HL-60/S4 treated with phorbol 12-myristate 13-acetate at 8.2 ng/mL for 4 days and 3 days (cell line): ENCODE data around the gene TMEM109.

ENCODE experiments used
- in situ Hi-C: fragments of 300-500 bp; cut with MboI; formaldehyde crosslinking; loops from 2 replicates; pipeline ENCODE4 v1.15.0; 2022; ENCODE audit warnings: low sequenced_read_pairs

The TMEM109 gene

GRCh38 chr11:60878245-60879101 is 35.5 kb upstream of the TMEM109 start:
- in situ Hi-C loops, result no loop called here

DNA sequence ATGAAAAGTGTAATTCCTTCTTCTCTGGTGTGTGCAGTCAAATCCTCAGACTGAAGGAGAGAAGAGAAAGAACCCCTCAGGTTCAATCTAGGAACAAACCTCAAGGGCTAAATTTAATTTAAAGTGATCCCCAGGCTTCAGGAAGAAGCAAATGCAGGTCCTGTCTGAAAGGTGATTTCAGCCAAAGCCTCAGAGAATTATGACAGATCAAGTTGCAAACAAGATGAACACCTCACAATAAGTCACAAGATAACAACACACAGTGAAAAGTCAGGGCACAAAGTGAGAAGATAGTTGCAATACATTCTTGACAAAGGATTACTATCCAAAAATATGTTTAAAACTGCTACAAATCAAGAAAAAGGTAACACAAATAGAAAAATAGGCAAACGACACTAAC is 34.9 kb upstream of the TMEM109 start:
- in situ Hi-C loops, result no loop called here

- in situ Hi-C loops, result no loop called here
Measured at GRCh38 chr11:60879971-60880588, 33.9 kb upstream of the TMEM109 start.

DNA sequence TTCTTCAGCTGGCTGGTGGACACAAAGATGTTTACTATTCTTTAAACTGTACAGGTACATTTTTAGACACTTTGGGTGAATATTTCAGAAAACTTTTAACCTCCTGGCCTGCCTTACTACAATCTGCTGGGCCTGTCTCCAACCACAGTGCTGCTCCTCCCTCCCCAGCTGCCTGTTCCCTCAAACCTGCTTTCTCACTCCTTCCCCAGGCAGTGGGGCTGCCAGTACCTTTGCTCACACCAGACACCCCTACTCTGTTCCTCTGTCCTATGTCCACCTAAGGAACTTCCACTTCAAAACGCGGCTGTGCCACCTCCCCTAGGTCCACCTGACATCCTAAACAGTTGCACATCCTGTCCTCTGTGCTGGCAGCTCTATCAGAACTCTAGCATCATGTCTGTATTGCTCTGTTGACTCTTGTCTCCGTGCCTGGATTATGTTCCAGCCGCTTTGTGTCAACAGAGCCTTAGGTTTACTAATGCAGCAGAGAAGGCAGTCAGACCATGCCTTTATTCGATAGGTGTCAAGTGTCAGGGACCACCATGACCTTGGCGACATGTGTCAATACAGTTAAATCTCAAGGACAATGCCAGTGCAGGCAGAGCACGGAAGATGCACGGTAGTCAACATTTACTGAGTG is 33.2 kb upstream of the TMEM109 start:
- in situ Hi-C loops, result no loop called here

DNA sequence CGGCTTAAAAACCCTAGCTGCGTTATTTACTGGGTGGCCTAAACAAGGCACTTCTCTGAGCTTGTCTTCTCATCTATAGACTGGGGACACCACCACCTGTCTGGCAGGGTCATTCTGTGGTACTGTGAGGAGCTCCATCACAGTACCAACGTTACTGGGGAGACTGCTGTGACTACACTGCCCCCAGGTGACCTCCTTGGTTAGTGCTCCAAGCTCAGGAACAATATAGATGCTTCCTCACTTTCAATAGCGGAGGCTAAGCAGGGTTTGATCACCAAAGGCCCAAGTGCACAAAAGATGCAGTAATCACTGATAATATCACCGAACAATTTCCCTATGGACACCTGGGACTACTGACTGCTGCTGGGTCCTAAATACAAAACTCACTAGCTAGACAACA is 26.4 kb upstream of the TMEM109 start:
- in situ Hi-C loops, result no loop called here

DNA sequence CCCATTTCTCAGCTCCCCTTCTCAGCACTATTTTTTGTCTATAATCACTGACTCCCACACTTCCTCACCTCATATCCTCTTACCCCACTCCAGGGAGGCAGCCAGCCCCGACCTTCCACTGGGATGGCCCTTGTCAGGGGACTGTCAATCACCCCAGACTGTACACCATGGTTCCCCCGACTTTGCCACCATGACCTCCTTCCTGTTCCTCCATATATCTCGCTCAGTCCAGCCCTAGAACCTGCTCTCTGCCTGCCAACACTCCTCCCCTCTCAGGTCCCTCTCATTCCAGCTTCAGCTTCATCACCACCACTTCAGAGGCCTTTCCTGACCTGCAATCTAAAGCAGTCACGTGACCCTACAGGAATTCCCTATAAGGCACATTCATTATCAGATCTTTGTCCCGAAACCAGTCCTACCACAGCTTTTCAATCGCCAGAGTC is 24.1 kb upstream of the TMEM109 start:
- in situ Hi-C loops, result no loop called here

- in situ Hi-C loops, result no loop called here
Measured at GRCh38 chr11:60890696-60891095, 23.3 kb upstream of the TMEM109 start.

- in situ Hi-C loops, result no loop called here
Measured at GRCh38 chr11:60891103-60891741, 22.7 kb upstream of the TMEM109 start.

DNA sequence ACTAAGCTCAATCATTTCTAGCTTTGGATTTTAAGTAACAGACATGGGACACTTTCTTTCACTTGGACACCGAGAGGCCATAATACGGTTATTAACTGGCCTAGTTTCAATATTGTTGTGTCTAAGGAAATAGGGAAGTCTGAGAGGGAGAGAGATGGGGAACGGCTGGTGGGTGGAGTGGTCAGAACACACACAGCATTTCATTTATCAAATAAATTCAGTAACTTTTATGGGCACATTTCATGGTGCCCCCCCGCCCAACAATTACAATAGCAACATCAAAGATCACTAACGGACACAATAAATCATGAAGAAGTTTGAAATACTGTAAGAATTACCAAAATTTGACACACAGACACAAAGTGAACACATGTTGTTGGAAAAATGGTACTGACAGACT is 18.3 kb upstream of the TMEM109 start:
- in situ Hi-C loops, result no loop called here

GRCh38 chr11:60897496-60897895 is 16.5 kb upstream of the TMEM109 start:
- in situ Hi-C loops, result no loop called here

GRCh38 chr11:60899046-60899936 is 14.7 kb upstream of the TMEM109 start:
- in situ Hi-C loops, result no loop called here

DNA sequence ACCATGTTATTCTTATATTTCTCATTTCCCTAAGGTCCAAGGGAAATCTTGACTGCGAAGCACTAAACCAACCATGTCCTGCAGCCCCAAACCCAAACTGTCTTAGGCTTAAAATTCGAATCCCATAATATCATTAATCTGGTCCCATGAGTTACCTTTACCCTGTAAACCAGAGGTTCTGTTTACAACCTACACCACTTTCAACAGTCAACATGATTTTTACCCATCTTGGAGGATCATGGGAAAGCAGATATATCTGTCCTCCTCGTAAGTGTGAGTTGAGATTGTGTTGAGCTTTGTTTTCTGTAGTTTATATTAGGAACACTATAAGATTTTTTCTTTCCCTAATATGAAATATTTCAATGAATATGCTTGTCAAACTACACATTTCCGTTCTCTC is 14.0 kb upstream of the TMEM109 start:
- in situ Hi-C loops, result no loop called here

- in situ Hi-C loops, result no loop called here
Measured at GRCh38 chr11:60900673-60901404, 13.1 kb upstream of the TMEM109 start.

- in situ Hi-C loops, result no loop called here
Measured at GRCh38 chr11:60902625-60903024, 11.3 kb upstream of the TMEM109 start.

- in situ Hi-C loops, result no loop called here
Measured at GRCh38 chr11:60905047-60905446, 8.9 kb upstream of the TMEM109 start.

DNA sequence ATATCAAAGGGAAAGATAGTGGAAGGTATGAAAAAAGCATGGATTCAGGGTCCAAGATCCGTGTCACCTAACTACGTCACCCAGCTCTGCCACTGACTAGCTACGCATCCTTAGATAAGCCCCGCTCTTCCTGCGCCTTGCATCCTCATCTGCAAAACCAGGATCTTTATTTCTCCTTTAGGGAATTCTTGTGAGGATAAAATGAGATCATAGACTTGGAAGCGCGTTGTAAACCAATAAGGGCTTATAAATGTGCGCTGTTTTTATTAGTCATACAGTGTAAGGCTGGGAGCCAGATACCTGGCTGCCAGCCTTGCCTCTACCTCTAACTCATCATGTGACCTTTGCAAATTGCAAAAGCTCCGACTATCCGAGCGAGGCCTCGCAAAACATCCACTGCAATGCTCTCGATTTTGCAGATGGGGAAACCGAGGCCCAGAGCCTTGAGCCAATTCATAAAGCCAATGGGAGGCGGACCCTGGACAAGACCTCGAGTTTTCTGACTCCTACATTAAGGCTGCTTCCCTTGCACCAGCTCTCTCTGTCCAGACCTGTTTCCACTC is 8.3 kb upstream of the TMEM109 start:
- in situ Hi-C loops, result no loop called here

- in situ Hi-C loops, result no loop called here
Measured at GRCh38 chr11:60906132-60906972, 7.6 kb upstream of the TMEM109 start, which contains the start of gene PRPF19. TSS of gene PRPF19 (minus strand) at chr11:60906585. CDS start at chr11:60906382, 203 bp downstream.

DNA sequence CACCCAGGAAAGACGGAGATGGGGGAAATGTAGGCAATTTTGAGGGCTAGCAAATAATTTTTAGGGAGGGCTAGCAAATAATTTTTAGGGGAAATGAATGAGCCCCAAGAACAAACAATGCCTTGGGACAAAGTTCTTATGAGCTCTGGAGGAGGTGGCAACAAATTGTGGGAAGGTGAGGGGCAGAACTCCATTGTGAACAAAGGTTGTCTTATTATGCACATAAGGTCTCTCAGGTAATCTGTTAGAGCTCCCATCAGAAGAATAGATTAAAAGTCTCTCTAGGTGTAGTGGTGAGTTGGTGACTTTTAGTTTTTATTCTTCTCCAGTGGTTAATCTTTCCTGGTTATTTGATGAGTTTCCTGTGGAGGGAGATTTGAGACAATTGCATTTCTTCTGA is 5.2 kb upstream of the TMEM109 start:
- in situ Hi-C loops, result no loop called here
